Erythroblast (primary cell): ENCODE results near the gene SUGCT.
"Not testable (repeated sequence)": the region's sequence is repeated elsewhere in the genome, so short reads cannot be mapped to it uniquely, and the experiment has no call there.

Experiments
- DNase-seq, 2 experiments: peaks; one replicate each; lab custom pipeline; 2025; lab: John Stamatoyannopoulos, UW
- GATA1 ChIP-seq: IDR thresholded peaks from 2 replicates; pipeline ENCODE4 v1.6.1; 2011; ENCODE audit warnings: low read depth, mild to moderate bottlenecking, control low read depth, low read length, moderate library complexity
- POLR2A ChIP-seq: IDR thresholded peaks from 2 replicates; pipeline ENCODE4 v1.6.1; 2011; ENCODE audit warnings: mild to moderate bottlenecking, low read length

SUGCT gene

GRCh38 chr7:40629891-40630290 is 495.1 kb downstream of the SUGCT start:
- TF ChIP-seq POLR2A, result no peak
- no peak for TF ChIP-seq GATA1
- no peak for DNase-seq

GRCh38 chr7:40634118-40634517 is 499.3 kb downstream of the SUGCT start:
- TF ChIP-seq POLR2A, result no peak
- no peak for TF ChIP-seq GATA1
- no peak for DNase-seq

GRCh38 chr7:40638545-40639320 is 503.9 kb downstream of the SUGCT start:
- DNase-seq, result no peak
- TF ChIP-seq POLR2A, result no peak
- TF ChIP-seq GATA1, result no peak

GRCh38 chr7:40640566-40640965 is 505.8 kb downstream of the SUGCT start:
- DNase-seq, result no peak
- TF ChIP-seq POLR2A, result no peak

GRCh38 chr7:40641701-40642100 is 506.9 kb downstream of the SUGCT start:
- DNase-seq, result no peak
- no peak for TF ChIP-seq GATA1
- TF ChIP-seq POLR2A, result no peak

- TF ChIP-seq POLR2A (no peak), GATA1 (no peak)
- no peak for DNase-seq
Observed at GRCh38 chr7:40643664-40644063, 508.9 kb downstream of the SUGCT start.

- TF ChIP-seq POLR2A (no peak), GATA1 (no peak)
- no peak for DNase-seq
Observed at GRCh38 chr7:40644454-40645188, 509.8 kb downstream of the SUGCT start.

GRCh38 chr7:40645197-40645596 is 510.4 kb downstream of the SUGCT start:
- TF ChIP-seq POLR2A (no peak), GATA1 (no peak)
- DNase-seq, result no peak

GRCh38 chr7:40646717-40647116 is 511.9 kb downstream of the SUGCT start:
- TF ChIP-seq POLR2A, result no peak
- DNase-seq, result no peak

- no peak for TF ChIP-seq POLR2A
- TF ChIP-seq GATA1, result no peak
- DNase-seq, result no peak
Observed at GRCh38 chr7:40647719-40648118, 512.9 kb downstream of the SUGCT start.

- DNase-seq, result no peak
Observed at GRCh38 chr7:40649247-40649646, 514.4 kb downstream of the SUGCT start.

GRCh38 chr7:40650903-40651302 is 516.1 kb downstream of the SUGCT start:
- not testable (repeated sequence) for DNase-seq

More at GRCh38 chr7:40649247-40649646, 514.4 kb downstream of the SUGCT start:
- no peak for TF ChIP-seq POLR2A
- no peak for TF ChIP-seq GATA1

GRCh38 chr7:40654171-40654570 is 519.4 kb downstream of the SUGCT start:
- no peak for DNase-seq

GRCh38 chr7:40655426-40655825 is 520.6 kb downstream of the SUGCT start:
- TF ChIP-seq GATA1, result no peak
- no peak for TF ChIP-seq POLR2A
- DNase-seq, result no peak

More at GRCh38 chr7:40654171-40654570, 519.4 kb downstream of the SUGCT start:
- TF ChIP-seq GATA1 (no peak), POLR2A (no peak)
